Astrocyte of the cerebellum (primary cell): ENCODE data around the gene KIF2A.

ENCODE experiments used
- DNase-seq: peaks from one replicate; pipeline ENCODE4 v3.0.0-alpha.2; 2011; ENCODE audit warnings: low read depth
- H3K4me3 ChIP-seq: 2 replicates; pipeline ENCODE4 v1.5.1; 2011; ENCODE audit warnings: mild to moderate bottlenecking, low read depth, low read length, moderate library complexity
- CTCF ChIP-seq: IDR thresholded peaks from 2 replicates; pipeline ENCODE4 v1.5.1; 2012; ENCODE audit warnings: low read length, low read depth, moderate library complexity, mild to moderate bottlenecking; ENCODE audit errors: missing control alignments
- in situ Hi-C: cut with HindIII; loops from 2 replicates; pipeline ENCODE4 v1.10.0; 2017; ENCODE audit warnings: low sequenced_read_pairs

Gene KIF2A

GRCh38 chr5:62327138-62328053 is 21.4 kb downstream of the KIF2A start:
- no peak overlapping the region for H3K4me3 ChIP-seq
- in situ Hi-C loops: loop anchor here (5.0 kb wide), 1 partner anchor 60 kb away; no protein-coding TSS in a partner anchor
- no peak for DNase-seq
- no peak for TF ChIP-seq CTCF

GRCh38 chr5:62328772-62329491 is 22.9 kb downstream of the KIF2A start:
- in situ Hi-C loops: loop anchor here (5.0 kb wide), 1 partner anchor 62 kb away; no protein-coding TSS in a partner anchor
- H3K4me3 ChIP-seq: no peak overlapping the region
- TF ChIP-seq CTCF: no peak
- no peak for DNase-seq

DNA sequence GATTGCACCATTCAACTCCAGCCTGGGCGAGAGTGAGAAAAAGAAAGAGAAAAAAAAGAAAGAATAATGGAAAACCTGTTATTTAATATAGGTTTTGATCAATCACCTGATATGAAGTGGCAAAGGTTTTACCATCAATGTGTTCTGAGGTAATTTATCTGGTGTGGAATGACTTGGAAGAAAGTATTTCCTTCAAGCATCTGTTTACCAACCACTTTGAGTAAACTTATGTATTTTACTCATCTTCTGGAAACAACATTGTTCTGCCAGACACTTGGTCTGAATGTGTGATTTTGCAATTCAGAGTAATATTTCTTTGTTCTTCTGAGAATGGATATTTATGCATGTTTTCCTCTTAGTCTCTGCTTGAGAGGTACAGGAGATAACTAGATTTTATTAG is 24.3 kb downstream of the KIF2A start:
- no peak for DNase-seq
- H3K4me3 ChIP-seq: no peak overlapping the region
- in situ Hi-C loops: no loop called here
- TF ChIP-seq CTCF: no peak

GRCh38 chr5:62331921-62332320 is 25.9 kb downstream of the KIF2A start:
- TF ChIP-seq CTCF: no peak
- in situ Hi-C loops: no loop called here
- H3K4me3 ChIP-seq: no peak overlapping the region
- DNase-seq: no peak

GRCh38 chr5:62333250-62333794 is 27.3 kb downstream of the KIF2A start:
- H3K4me3 ChIP-seq: no peak overlapping the region
- DNase-seq: no peak
- TF ChIP-seq CTCF: no peak
- in situ Hi-C loops: no loop called here

- H3K4me3 ChIP-seq: no peak overlapping the region
- in situ Hi-C loops: no loop called here
- no peak for DNase-seq
- no peak for TF ChIP-seq CTCF
Observed at GRCh38 chr5:62334082-62334481, 28.1 kb downstream of the KIF2A start.
